Measurements from ENCODE around the gene LMO3. TPM values are rescaled to one million over a fixed set of nuclear protein-coding genes. Genes with fewer than 3 reads are reported as not detected.

The LMO3 gene
- total RNA-seq, 4 donors from 2014 or later, result 12.4 to 26.6 (median 21.6) TPM

- no peaks in the 10 kb centered on the region for H3K9me3 ChIP-seq
- no peaks in the 10 kb centered on the region for H3K27me3 ChIP-seq
- WGBS, 2 donors, result 88 to 89% methylated on average over 2 of the region's 2 CpGs
- H3K4me3 ChIP-seq, result no peak overlapping the region
- H3K36me3 ChIP-seq, result no peaks in the 10 kb centered on the region
- DNase-seq (ENCODE audit: low spot score in 2 of 2), result no peak
- H3K4me1 ChIP-seq, result no peaks in the 10 kb centered on the region
- no peak overlapping the region for H3K27ac ChIP-seq
- TF ChIP-seq EP300 (IDR thresholded peaks at IDR 0.05) (no peak), POLR2A (IDR thresholded peaks at IDR 0.05) (no peak)
These were observed 96.6 kb downstream of the LMO3 start for GRCh38 chr12:16509411-16509810.

- no peak for DNase-seq (ENCODE audit: low spot score in 2 of 2)
- no peaks in the 10 kb centered on the region for H3K27me3 ChIP-seq
- no peak overlapping the region for H3K4me3 ChIP-seq
- no peak overlapping the region for H3K27ac ChIP-seq
- H3K4me1 ChIP-seq, result no peaks in the 10 kb centered on the region
- no peaks in the 10 kb centered on the region for H3K9me3 ChIP-seq
- TF ChIP-seq POLR2A (IDR thresholded peaks at IDR 0.05) (no peak), CTCF (IDR thresholded peaks at IDR 0.05) (no peak), EP300 (IDR thresholded peaks at IDR 0.05) (no peak)
- H3K36me3 ChIP-seq, result no peaks in the 10 kb centered on the region
These were observed 99.6 kb downstream of the LMO3 start for GRCh38 chr12:16506394-16506793.

GRCh38 chr12:16504200-16504599 lies 101.8 kb downstream of the LMO3 start:
- no peak overlapping the region for H3K4me3 ChIP-seq
- TF ChIP-seq EP300 (IDR thresholded peaks at IDR 0.05), result no peak
- TF ChIP-seq CTCF (IDR thresholded peaks at IDR 0.05), result no peak
- TF ChIP-seq POLR2A (IDR thresholded peaks at IDR 0.05), result no peak
- 76 to 85% methylated on average over 1 of the region's 1 CpG for WGBS, 2 donors
- no peaks in the 10 kb centered on the region for H3K9me3 ChIP-seq
- no peaks in the 10 kb centered on the region for H3K4me1 ChIP-seq
- no peaks in the 10 kb centered on the region for H3K27me3 ChIP-seq
- no peaks in the 10 kb centered on the region for H3K36me3 ChIP-seq
- no peak overlapping the region for H3K27ac ChIP-seq
- DNase-seq (ENCODE audit: low spot score in 2 of 2), result no peak

GRCh38 chr12:16499611-16500010 lies 106.4 kb downstream of the LMO3 start:
- Histone ChIP-seq H3K27ac (no peak overlapping the region), H3K4me1 (no peaks in the 10 kb centered on the region), H3K4me3 (no peak overlapping the region), H3K36me3 (no peaks in the 10 kb centered on the region), H3K9me3 (no peaks in the 10 kb centered on the region), H3K27me3 (no peaks in the 10 kb centered on the region)
- no peak for DNase-seq (ENCODE audit: low spot score in 2 of 2)
- TF ChIP-seq POLR2A (IDR thresholded peaks at IDR 0.05) (no peak), EP300 (IDR thresholded peaks at IDR 0.05) (no peak), CTCF (IDR thresholded peaks at IDR 0.05) (no peak)
- WGBS, 2 donors, result 70 to 71% methylated on average over 7 of the region's 7 CpGs

All from tibial nerve (tissue), 4 donors.